ENCODE results near the gene HIGD1B. TPM values are rescaled to one million over a fixed set of nuclear protein-coding genes. Genes with fewer than 3 reads are reported as not detected.

The HIGD1B gene
- total and polyA plus RNA-seq, 9 of the 15 experiments (the other 6 are each of a cell fraction or from before 2014, with no cell fraction given) = not detected

DNA sequence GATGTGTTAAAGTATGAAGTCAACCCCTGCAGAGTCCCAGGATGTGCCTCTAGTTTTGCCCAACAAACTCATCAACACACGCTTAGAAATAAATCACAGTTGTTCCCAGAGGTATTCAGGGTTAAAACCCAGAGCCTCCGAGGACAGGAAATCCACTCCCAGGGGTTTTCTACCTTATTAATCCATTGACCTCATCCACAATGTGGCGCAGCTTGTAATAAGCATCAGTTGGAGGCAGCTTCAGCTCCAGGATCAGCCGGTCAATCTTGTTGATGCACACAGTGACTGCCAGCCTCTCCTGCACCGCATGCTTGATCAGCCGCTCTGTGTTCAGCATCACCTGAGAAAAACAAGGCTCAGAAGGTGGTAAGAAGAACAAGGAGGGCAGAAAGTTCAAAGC lies 28.1 kb downstream of the HIGD1B start:
- H3K27ac ChIP-seq (ENCODE audit: extremely low read depth, low read depth, low read length) = no peak overlapping the region
- DNase-seq (ENCODE audit: extremely low read depth in 1 of 4, low spot score in 3 of 4) (no peak), FAIRE-seq (no peak), ATAC-seq (no peak)
- no peaks in the 10 kb centered on the region for H3K79me2 ChIP-seq (ENCODE audit: control insufficient read depth, insufficient read depth, low read length)
- H3K27me3 ChIP-seq (ENCODE audit: control insufficient read depth in 2 of 2, insufficient read depth in 2 of 2, low read length in 2 of 2) = no peaks in the 10 kb centered on the region
- no TSS peak for BruUV-seq (replicated peaks)
- no peaks in the 10 kb centered on the region for H3K9me1 ChIP-seq (ENCODE audit: control insufficient read depth, insufficient read depth, low read length)
- intact Hi-C loops (cut with micrococcal nuclease) (no loop called here), in situ Hi-C loops (cut with MboI) (no loop called here)
- no peaks in the 10 kb centered on the region for H3K9me3 ChIP-seq (replicated peaks; ENCODE audit: control insufficient read depth, insufficient read depth, low read depth, low read length)
- no peaks in the 10 kb centered on the region for H3K4me1 ChIP-seq (replicated peaks in 1 of 2; ENCODE audit: control insufficient read depth in 2 of 2, insufficient read depth in 2 of 2, low read length in 2 of 2)
- TF ChIP-seq RBM39 (optimal IDR thresholded peaks at IDR 0.05; ENCODE audit: low read depth, low read length) (no peak), ARID1B (IDR thresholded peaks at IDR 0.05) (no peak), POLR2G (IDR thresholded peaks at IDR 0.05; ENCODE audit: low read depth, low read length) (no peak), RBM25 (IDR thresholded peaks at IDR 0.05; ENCODE audit: low read depth, low read length, severe bottlenecking) (no peak), GATAD2A (IDR thresholded peaks at IDR 0.05) (no peak), SREBF2 (CRISPR knock-in tag; IDR thresholded peaks at IDR 0.05) (no peak), GABPB2 (CRISPR knock-in tag; conservative IDR thresholded peaks at IDR 0.05) (no peak), CHD4 (IDR thresholded peaks at IDR 0.05; ENCODE audit: insufficient read depth, insufficient replicate concordance, low read depth, low read length, poor library complexity, severe bottlenecking) (no peak), ZNF507 (tag; conservative IDR thresholded peaks at IDR 0.05) (no peak), COPS2 (conservative IDR thresholded peaks at IDR 0.05) (no peak), MTA2 (IDR thresholded peaks at IDR 0.05; ENCODE audit: low read depth) (no peak)
- 95% methylated on average over 6 of the region's 6 CpGs for WGBS (ENCODE audit: insufficient coverage, low coverage, missing lambda C conversion rate)
- H3K36me3 ChIP-seq (ENCODE audit: control insufficient read depth, insufficient read depth, low read length) = peaks cover 85% of the 10 kb centered on the region
- POLR2A ChIA-PET = interaction anchor here (0.6 kb wide), 1 partner anchor 211 kb away, joined by 4 read pairs; no protein-coding TSS in a partner anchor
- H2AFZ ChIP-seq (ENCODE audit: low read depth, low read length) = no peak overlapping the region
- no peak overlapping the region for H3K4me3 ChIP-seq
- no peak overlapping the region for H3K4me2 ChIP-seq (ENCODE audit: insufficient read depth, low read length)
- no peaks in the 10 kb centered on the region for H4K20me1 ChIP-seq (replicated peaks; ENCODE audit: control insufficient read depth, insufficient read depth, low read length)
- CTCF ChIA-PET (ENCODE audit: low intra/inter-chr PET ratio) = no interaction called here
- H3K9ac ChIP-seq (ENCODE audit: insufficient read depth in 1 of 2, low read depth in 2 of 2, low read length in 2 of 2) = no peak overlapping the region

All from K562 (cell line).